ENCODE data around the gene ERLEC1. TPM values are rescaled to one million over a fixed set of nuclear protein-coding genes. Genes with fewer than 3 reads are reported as not detected.
A peak's percentile ranks its signal among the peaks of the same experiment; 100 is the strongest.
"Not testable (repeated sequence)": the region's sequence is repeated elsewhere in the genome, so short reads cannot be mapped to it uniquely, and the experiment has no call there.

The ERLEC1 gene
- total RNA-seq, 1 donor from 2014 or later, result 19.0 TPM

DNA sequence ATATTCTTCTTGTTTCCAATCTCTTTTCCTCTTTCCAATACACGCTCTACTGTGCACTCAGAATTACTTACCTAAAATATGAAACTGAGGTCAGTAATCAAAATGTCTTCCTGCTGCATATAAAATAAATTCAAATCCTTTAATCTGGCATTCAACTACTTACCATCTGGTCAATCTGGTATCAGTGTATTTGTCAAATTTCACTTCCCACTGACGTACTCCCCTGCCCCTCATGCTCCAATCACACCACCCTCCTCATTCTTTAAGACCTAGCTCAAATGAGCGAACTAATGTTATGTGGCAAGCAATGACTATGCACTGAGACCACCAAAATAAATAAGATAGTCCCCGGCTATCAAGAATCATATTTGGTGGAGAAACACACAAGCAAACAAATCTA is 6.8 kb upstream of the ERLEC1 start:
- ATAC-seq, result no peak
- no peak for DNase-seq (ENCODE audit: low spot score)

DNA sequence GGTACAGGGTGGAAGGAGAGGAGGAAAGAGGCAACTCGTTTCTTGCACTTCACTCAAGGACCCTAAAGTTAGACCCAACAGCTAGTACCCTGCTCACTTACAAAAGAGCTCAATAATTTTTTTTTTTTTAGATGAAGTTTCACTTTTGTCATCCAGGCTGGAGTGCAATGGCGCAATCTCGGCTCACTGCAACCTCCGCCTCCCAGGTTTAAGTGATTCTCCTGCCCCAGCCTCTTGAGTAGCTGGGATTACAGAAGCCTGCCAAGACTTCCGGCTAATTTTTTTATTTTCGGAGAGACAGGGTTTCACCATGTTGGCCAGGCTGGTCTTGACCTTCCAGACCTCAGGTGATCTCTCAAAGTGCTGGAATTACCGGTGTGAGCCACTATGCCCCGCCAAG is 4.2 kb upstream of the ERLEC1 start:
- ATAC-seq (no peak), DNase-seq (ENCODE audit: low spot score) (no peak)

DNA sequence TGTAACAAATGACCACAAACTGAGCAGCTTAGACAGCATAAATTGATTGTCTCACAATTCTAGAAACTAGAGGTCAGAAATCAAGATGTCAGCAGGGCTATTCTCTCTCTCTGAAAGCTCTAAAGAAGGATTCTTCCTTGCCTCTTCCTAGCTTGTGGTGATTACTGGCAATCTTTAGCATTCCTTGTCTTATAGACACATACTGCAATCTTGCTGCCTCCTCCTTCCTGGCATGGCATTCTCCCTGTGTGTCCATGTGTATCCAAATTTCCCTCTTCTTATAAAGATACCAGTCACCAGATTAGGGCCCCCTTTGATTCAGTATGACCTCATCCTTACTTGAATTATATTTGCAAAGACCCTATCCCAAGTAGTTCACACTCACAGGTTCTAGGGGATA is 2.4 kb upstream of the ERLEC1 start:
- ATAC-seq (no peak), DNase-seq (ENCODE audit: low spot score) (no peak)

DNA sequence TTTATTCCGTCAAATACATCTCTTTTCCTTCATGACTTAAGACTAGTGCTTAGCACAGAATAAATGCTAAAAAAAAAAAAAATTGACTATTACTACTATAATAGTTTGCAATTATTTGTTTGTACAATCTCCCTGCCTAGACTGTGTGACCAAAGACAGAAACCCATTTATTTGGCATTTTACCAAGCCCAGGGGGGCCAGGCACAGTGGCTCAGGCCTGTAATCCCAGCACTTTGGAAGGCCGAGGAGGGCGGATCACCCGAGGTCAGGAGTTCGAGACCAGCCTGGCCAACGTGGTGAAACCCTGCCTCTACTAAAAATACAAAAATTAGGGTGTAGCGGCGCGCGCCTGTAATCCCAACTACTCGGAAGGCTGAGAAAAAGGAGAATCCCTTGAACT is 1.5 kb upstream of the ERLEC1 start:
- ATAC-seq (no peak), DNase-seq (ENCODE audit: low spot score) (no peak)

DNA sequence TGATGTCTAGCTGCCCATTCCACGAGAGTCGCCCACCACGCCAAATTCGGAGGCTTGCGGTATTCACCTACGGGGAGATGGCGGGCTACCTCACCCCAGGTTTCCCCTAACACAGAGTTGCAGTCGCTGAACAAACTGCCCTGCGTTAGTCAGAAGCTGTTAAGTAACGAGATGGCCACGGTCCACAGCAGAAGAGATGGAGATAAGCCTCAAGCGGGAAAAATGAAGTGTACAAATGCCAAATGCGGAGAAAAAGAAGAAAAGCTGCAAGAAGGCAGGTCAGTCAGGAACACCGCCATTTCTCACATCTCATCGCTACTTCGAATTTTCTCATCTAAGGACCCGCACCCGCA is 516 bp upstream of the ERLEC1 start:
- peak; percentile 57 for DNase-seq (ENCODE audit: low spot score)
- peak; percentile 60 for ATAC-seq

DNA sequence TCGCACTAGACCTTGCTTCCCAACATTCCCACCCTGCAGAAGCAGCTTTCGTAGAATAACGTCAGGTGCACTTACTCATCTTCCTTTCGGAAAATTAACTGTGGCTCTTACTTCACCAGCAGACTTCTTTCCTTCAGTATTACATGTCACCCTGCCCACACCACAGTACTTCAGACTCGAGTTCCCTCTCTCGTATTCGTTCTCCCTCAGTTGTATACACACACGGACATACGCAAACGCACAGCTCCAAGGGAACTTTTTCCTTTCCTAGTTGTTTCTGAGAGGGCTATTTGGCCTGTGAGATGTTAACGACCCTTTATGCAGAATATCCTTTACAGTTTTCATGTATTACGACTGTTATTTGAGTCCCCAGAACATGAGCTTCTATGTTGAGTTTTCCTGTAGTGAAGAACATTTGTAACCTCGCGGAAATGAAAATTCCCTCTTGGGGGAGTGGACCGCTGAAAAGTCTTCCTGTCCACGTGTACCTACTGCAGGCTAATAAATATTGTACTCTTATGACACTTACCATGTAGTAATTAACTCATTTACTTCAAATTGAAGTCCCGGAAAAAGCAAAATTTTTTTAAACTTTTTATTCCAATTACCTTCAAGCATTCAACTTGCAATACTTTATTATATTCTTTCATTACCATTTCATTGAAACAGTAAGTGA is 908 bp downstream of the ERLEC1 start:
- ATAC-seq (peak; percentile 21), DNase-seq (ENCODE audit: low spot score) (no peak)

DNA sequence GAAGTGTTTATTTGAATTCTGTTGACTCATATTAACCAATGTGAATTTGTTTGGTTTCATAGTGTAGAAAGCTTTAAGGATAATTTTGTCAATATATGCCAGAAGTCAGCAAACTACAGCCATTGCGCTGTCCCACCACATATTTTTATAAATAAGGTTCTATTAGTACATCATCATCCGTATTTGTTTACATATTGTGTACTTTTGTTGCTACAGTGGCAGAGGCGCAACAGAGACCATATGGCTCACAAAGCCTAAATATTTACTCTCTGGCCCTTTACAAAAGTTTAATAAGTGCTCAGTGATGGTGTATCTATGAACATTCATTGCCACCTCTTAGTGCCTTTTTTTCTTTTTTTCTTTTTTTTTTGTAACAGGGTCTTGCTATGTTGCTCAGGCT is 6.4 kb downstream of the ERLEC1 start:
- no peak for ATAC-seq
- DNase-seq (ENCODE audit: low spot score), result no peak

DNA sequence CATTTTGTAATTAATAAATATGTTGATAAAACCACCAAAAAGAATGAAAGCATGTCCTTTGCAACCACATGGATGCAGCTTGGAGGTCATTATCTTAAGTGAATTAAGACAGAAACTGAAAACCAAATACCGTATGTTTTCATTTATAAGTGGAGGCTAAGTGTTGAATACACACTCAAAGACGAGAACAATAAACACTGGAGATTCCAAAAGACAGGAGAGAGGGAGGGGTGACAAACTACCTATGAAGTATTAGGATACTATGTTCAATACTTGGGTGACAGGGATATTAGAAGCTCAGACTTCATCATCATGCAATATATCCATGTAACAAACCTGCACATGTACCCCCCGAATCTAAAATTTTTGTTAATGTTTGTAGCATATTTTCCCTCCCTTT is 7.0 kb downstream of the ERLEC1 start:
- ATAC-seq (no peak), DNase-seq (ENCODE audit: low spot score) (no peak)

DNA sequence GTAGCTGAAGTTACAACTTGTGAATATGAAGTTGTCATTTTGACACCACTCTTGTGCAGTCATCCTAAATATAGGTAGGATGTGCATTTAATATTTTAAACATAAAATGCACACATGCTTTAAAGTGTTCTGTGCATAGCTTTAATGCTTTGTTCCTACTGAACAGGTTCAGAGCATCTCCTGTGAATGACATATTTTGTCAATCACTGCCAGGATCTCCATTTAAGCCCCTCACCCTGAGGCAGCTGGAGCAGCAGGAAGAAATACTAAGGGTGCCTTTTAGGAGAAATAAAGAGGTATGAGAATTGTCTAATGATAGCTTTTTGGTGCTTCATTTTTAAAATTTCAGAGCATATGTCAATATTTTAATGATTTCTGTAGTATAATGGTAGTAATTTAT is 14.7 kb downstream of the ERLEC1 start:
- no peak for DNase-seq (ENCODE audit: low spot score)
- ATAC-seq, result no peak

DNA sequence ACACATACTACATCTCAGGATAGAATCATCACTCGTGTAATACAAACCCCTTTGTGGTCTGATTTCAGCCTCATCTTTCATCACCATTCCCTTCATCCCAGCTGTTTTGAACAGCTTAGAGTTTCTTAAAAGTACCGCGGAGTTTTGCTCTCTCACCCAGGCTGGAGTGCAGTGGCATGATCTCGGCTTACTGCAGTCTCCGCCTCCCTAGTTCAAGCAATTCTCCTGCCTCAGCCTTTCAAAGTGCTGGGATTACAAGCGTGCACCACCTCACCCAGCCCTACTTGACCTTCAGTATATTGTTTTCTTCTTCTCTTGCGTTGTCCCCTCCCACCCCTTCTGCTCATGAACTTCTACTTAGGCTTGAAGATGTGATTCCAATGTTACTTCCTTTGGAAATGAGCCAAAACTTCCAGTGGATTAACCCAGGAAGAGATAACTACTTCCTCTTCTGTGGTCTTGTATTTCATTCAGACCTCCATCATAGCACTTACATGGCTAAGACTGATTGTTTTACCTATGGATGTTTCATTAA is 15.8 kb downstream of the ERLEC1 start:
- ATAC-seq, result peak; percentile 17
- DNase-seq (ENCODE audit: low spot score), result no peak

DNA sequence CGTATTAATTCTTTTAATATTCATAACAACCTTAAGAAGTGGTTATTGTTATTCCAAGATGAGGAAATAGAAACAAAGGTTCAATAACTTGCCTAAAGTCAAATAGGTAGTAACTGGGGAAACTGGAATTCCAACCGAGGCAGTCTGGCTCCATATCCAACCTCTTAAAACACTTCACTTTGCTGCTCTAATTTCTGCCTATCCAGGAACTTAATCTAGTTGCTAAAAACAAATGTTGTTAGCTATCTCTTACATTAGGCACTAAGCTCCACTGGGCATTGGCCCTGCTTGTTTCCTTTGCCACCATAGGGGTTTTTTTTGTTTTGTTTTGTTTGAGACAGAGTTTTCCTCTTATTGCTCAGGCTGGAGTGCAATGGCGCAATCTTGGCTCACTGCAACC is 24.8 kb downstream of the ERLEC1 start:
- ATAC-seq (no peak), DNase-seq (ENCODE audit: low spot score) (no peak)

DNA sequence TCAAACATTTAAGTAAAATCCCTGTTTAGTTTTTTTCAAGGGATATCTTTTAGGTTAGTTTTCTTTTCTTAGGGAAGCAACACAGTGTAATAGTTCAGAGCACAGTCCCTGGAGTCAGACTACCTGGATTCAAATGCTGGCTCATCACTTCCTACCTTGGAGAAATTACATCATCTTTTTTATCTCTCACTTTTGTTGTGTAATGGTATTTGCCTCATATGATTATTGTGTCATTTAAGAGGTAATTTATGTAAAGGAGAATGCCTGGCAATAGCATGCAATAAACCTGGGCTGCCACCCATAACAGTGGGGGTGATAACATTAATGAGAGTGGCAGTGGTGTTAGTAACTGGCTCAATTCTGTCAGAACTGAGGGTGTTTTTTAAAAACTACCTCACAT is 26.3 kb downstream of the ERLEC1 start:
- peak; percentile 85 for ATAC-seq
- no peak for DNase-seq (ENCODE audit: low spot score)

DNA sequence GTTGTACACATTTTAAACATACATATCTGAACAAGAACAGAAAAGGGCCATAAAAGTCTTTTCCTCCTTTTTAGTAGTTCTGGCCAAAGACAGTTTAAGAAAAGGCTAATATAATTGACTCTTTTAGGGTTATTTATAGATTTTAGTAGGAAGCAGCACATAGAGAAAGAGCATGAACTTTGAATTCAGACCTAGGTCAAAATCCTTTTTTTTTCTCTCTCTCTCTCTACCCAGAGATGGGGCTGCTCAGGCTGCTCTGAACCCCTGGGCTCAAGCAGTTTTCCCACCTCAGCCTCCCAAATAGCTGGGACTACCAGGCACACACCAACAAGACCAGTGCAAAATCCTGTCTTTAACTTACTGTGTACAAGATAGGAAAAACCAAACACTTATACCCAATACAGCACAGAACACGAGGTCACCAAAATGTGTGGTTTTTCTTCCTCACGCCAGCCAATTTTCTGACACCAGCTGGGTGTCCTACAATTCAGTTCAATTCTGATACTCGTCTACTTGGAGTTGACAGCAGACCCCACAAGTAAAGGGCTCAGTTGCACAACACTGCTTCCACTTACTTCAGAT is 32.1 kb downstream of the ERLEC1 start:
- ATAC-seq, result peak; percentile 79
- no peak for DNase-seq (ENCODE audit: low spot score)

DNA sequence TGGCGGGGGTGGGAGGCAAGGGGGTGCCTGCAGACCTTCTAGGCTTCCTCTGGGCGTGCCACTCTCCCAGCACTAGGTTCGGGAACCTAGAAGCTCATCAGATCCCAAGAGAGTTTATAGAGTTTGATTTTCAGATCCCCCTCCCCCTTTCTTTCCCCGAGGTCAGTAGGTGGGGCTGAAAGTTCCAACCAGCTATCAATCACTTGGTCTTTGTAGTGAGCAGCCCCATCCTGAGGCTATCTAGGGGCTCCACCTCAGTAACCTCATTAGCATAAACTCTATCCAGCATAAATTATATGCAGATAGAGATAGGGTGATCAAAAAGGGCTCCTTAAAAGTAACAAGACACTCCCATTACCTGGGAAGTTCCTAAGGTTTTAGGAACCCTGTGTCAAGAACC is 32.8 kb downstream of the ERLEC1 start:
- no peak for DNase-seq (ENCODE audit: low spot score)
- no peak for ATAC-seq

DNA sequence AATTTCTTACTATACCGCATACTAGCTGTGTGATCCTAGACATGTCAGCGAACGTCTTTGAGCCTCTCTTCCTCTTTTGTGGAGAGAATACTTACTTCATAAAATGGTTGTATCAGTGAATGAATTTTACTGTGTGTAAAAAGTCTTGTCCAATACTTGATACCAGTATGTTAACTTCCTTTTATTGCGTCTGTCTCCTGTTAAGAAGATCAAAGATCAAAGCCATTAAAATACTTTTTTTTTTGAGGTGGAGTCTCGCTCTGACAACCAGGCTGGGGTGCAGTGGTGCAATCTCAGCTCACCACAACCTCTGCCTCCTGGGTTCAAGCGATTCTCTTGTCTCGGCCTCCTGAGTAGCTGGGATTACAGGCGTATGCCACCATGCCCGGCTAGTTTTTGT is 33.2 kb downstream of the ERLEC1 start:
- ATAC-seq (no peak), DNase-seq (ENCODE audit: low spot score) (no peak)

DNA sequence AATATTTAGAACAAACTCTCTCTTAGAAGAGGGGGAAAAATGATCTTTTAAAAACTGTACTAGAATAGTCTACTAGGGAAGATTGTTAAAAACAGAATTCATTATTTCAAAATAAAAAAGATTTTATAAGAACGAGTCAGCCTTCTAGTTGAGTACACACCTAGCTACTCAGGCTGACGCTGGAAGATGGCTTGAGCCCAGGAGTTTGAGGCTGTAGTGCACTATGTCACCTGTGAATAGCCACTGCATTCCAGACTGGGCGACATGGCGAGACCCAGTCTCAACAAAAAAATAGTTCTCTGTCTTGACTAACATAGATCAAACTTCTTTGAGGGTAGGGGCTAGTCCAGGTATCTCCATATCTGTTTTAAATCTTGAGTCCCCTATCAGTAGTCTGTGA is 33.9 kb downstream of the ERLEC1 start:
- DNase-seq (ENCODE audit: low spot score) (no peak), ATAC-seq (no peak)

DNA sequence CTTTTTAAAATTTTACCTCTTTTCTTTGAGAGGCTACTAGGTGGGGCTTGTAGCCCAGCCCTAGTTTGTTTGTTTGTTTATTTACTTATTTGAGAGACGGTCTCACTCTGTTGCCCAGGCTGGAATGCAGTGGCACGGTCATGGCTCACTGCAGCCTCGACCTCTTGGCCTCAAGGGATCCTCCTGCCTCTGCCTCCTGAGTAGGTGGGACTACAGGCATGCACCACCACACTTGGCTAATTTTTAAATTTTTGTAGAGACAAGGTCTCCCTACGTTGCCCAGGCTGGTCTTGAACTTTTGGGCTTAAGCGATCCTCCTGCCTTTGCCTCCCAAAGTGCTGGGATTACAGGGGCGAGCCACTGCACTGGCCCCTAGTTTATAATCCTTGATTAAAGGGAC is 35.0 kb downstream of the ERLEC1 start:
- no peak for ATAC-seq
- DNase-seq (ENCODE audit: low spot score), result no peak

DNA sequence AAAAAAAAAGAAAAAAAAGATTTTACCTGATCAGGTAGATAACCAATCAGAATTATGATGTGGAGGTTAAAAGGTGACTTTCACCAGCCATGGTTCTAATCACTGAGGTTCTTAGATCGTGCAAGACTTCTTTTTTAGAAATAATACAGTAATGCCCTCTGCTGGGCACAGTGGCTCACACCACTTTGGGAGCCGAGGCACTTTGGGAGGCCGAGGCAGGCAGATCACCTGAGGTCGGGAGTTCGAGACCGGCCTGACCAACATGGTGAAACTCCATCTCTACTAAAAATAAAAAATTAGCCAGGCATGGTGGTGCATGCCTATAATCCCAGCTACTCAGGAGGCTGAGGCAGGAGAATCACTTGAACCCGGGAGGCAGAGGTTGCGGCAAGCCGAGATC is 36.8 kb downstream of the ERLEC1 start:
- ATAC-seq; DNase-seq (ENCODE audit: low spot score): not testable (repeated sequence)

DNA sequence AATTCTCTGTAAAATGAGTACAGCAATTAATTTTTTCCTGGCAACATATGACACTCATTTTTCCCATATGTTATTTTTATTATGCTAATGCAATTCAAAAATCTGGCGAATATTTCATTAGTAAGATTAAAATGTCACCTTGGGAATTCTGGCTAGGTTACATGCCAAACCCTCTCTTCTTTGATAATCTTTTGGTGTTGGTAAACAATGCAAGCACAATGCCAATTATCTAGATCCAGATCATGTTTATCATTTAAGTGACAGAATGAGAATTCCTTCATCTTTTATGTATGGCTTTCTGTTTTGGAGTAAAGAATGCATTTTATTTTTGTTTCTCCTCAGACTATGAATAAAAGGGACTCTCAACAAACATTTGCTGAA is 39.2 kb downstream of the ERLEC1 start:
- ATAC-seq, result no peak
- DNase-seq (ENCODE audit: low spot score), result no peak

DNA sequence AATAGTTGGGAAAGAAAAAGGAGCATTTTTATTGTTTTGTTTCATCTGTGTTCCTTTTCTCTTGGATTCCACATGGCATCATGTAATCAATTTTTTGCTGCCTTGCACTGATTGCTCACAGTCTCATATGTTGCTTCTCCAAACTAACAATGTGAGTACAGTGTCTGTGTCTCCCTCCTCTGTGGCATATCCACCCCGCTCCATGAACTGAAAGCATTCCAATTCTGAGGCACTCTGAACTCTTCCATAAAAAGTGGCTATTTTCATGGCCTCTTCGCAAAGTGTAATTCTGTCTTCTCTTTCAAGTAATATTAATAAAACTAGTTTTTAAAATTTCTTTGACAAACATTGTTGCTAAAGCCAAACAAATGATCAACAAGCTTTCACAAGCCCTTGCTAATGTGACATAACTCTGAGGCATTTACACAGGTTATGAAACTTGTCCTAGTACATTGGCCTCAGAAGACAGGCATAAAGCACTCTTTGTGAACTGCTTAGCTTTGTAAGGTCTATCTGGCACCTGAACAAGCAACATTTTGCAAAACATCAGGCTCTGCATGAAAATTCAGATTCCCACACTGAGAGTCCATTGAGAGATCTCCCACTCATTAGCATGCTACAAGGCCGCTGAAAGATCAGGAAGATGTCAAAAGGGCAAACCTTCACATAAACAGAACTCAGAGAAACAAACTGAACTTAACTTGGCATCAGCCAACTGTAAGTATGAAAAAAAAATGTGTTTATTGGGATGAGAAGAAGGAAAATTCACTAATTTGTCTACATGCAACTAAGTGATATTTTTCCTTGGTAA is 39.9 kb downstream of the ERLEC1 start:
- peak; percentile 76 for ATAC-seq
- peak; percentile 66 for DNase-seq (ENCODE audit: low spot score)

DNA sequence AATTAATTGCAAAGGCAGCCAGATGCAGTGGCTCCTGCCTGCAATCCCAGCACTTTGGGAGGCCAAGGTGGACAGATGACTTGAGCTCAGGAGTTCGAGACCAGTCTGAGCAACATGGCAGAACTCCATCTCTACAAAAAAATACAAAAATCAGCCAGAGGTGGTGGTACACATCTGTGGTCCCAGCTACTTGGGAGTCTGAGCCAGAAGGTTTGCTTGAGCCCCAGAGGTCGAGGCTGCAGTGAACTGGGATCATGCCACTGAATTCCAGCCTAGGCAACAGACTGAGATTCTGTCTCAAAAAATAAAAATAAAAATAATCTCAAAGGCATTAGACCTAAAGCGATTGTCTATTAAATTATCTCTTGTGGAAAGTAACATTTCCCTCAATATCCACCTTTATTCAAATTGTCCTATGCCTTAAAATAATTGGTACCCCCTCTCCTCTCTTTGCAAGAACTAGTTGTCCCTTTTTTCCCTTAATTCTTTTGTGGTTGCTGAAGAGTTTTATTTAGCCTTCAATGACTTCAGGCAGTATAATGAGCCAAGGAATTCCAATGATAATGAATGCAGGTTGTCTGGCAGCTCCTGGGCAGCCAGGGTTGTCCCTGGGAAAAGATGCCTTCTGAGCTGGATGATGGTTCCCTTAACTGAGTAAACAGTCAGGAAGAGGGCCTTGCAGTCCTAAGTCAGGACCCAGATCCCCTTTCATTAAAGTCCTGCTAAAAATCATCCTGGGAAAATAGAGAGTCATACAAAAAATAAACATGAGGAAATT is 40.7 kb downstream of the ERLEC1 start:
- ATAC-seq, result no peak
- no peak for DNase-seq (ENCODE audit: low spot score)

All from left lobe of liver (tissue), 2 donors.